GM23248 (cell line): ENCODE data around the gene LIN7B.

Experiments
- EZH2 ChIP-seq: fragments of 200-600 bp; sonication (generic); IDR thresholded peaks from 2 replicates; pipeline ENCODE4 v1.6.1; 2018; ENCODE audit warnings: antibody characterized with exemption, mild to moderate bottlenecking; ENCODE audit not compliant: insufficient read depth, poor library complexity, severe bottlenecking
- EZH2phosphoT487 ChIP-seq: fragments of 200-600 bp; sonication (generic); IDR thresholded peaks from 2 replicates; pipeline ENCODE4 v1.6.1; 2018; ENCODE audit warnings: antibody characterized with exemption, moderate library complexity, mild to moderate bottlenecking, low read depth; ENCODE audit not compliant: insufficient read depth

- TF ChIP-seq EZH2phosphoT487 (no peak), EZH2 (no peak)
Observed at GRCh38 chr19:49106648-49107135, 7.5 kb upstream of the LIN7B start.
